GM21576 (cell line): ENCODE data around the gene CCDC24.

Source experiments
- ATAC-seq: cut with Tn5 transposase; IDR thresholded peaks from one replicate; pipeline ENCODE4 v1.9.1; 2021; ENCODE audit warnings: mild to moderate bottlenecking, moderate library complexity; ENCODE audit not compliant: unreplicated experiment

The CCDC24 gene

GRCh38 chr1:43995984-43996732 lies 4.8 kb downstream of the CCDC24 start:
- no peak for ATAC-seq

GRCh38 chr1:43996733-43997115 lies 5.3 kb downstream of the CCDC24 start:
- no peak for ATAC-seq

- no peak for ATAC-seq
Measured at GRCh38 chr1:43997295-43997999, 6.0 kb downstream of the CCDC24 start.

GRCh38 chr1:43998000-43998378 lies 6.6 kb downstream of the CCDC24 start:
- no peak for ATAC-seq

- no peak for ATAC-seq
Measured at GRCh38 chr1:43999455-43999854, 8.1 kb downstream of the CCDC24 start.

- ATAC-seq = no peak
Measured at GRCh38 chr1:44000122-44000665, 8.8 kb downstream of the CCDC24 start.

GRCh38 chr1:44002165-44002564 lies 10.8 kb downstream of the CCDC24 start:
- ATAC-seq = no peak

GRCh38 chr1:44002606-44003157 lies 11.3 kb downstream of the CCDC24 start:
- ATAC-seq = no peak

GRCh38 chr1:44008259-44008658 lies 16.9 kb downstream of the CCDC24 start:
- no peak for ATAC-seq

- ATAC-seq = no peak
Measured at GRCh38 chr1:44010935-44011471, 19.6 kb downstream of the CCDC24 start.

GRCh38 chr1:44012404-44012803 lies 21.0 kb downstream of the CCDC24 start:
- no peak for ATAC-seq

GRCh38 chr1:44012941-44013609 lies 21.7 kb downstream of the CCDC24 start:
- ATAC-seq = no peak

- ATAC-seq = no peak
Measured at GRCh38 chr1:44013949-44014348, 22.6 kb downstream of the CCDC24 start.

GRCh38 chr1:44014365-44015104 lies 23.1 kb downstream of the CCDC24 start:
- no peak for ATAC-seq

GRCh38 chr1:44015206-44015605 lies 23.8 kb downstream of the CCDC24 start:
- ATAC-seq = no peak

GRCh38 chr1:44016041-44016889 lies 24.9 kb downstream of the CCDC24 start:
- ATAC-seq = no peak

- no peak for ATAC-seq
Measured at GRCh38 chr1:44016890-44017400, 25.5 kb downstream of the CCDC24 start.

GRCh38 chr1:44019466-44019948 lies 28.1 kb downstream of the CCDC24 start:
- no peak for ATAC-seq

- ATAC-seq = no peak
Measured at GRCh38 chr1:44020464-44020863, 29.1 kb downstream of the CCDC24 start.
